ENCODE measurements around the gene PADI3.

GRCh38 chr1:17207046-17207445 is 41.9 kb upstream of the PADI3 start:
- TF ChIP-seq MAX (IDR thresholded peaks at IDR 0.05; ENCODE audit: low read depth, low read length) (no peak), POLR2A (IDR thresholded peaks at IDR 0.05; ENCODE audit: extremely low read depth, insufficient read length) (no peak), MYC (IDR thresholded peaks at IDR 0.05; ENCODE audit: low read depth, low read length) (no peak), CTCF (IDR thresholded peaks at IDR 0.05; ENCODE audit: low read depth, low read length) (no peak)
